PC-3 (cell line): ENCODE measurements around the gene NTM. TPM values are rescaled to one million over a fixed set of nuclear protein-coding genes. Genes with fewer than 3 reads are reported as not detected.

Experiments
- ATAC-seq: fragments of 200-7000 bp; cut with Tn5 transposase; 2 replicates; pipeline ENCODE4 v1.9.1; 2020; ENCODE audit warnings: mild to moderate bottlenecking, moderate library complexity
- BruUV-seq: library from RNA; stranded (reverse); fragments of 400-500 nt; replicated peaks from 2 replicates; lab custom pipeline; 2021; lab: Mats Ljungman, UMichigan
- CTCF ChIA-PET: fragments of 300-600 bp; sonication (Branson Sonifier 250); formaldehyde crosslinking; loops from one replicate; lab custom pipeline; 2022; ENCODE audit warnings: antibody characterized with exemption; lab: Charles Lee
- POLR2A ChIA-PET: fragments of 300-600 bp; sonication (Branson Sonifier 250); formaldehyde crosslinking; loops from one replicate; lab custom pipeline; 2022; ENCODE audit warnings: antibody characterized with exemption; ENCODE audit not compliant: unreplicated experiment; lab: Charles Lee
- DNase-seq: peaks from one replicate; pipeline ENCODE4 v3.0.0-alpha.2; 2015
- H2AFZ ChIP-seq: fragments of 300-600 bp; sonication (generic); 2 replicates; pipeline ENCODE4 v1.6.0; 2016; ENCODE audit warnings: antibody characterized with exemption, low read length
- H3F3A ChIP-seq: fragments of 300-600 bp; sonication (generic); one replicate; pipeline ENCODE4 v1.6.0; 2017; ENCODE audit warnings: antibody characterized with exemption, low read length, control low read depth, mild to moderate bottlenecking; ENCODE audit not compliant: unreplicated experiment
- H3K27ac ChIP-seq: fragments of 300-600 bp; sonication (generic); 2 replicates; pipeline ENCODE4 v1.5.1; 2016; ENCODE audit warnings: mild to moderate bottlenecking, low read length
- H3K27me3 ChIP-seq: fragments of 300-600 bp; sonication (generic); 2 replicates; pipeline ENCODE4 v1.6.1; 2016; ENCODE audit warnings: low read length, mixed read lengths
- H3K36me3 ChIP-seq: fragments of 300-600 bp; sonication (generic); 2 replicates; pipeline ENCODE4 v1.6.1; 2016; ENCODE audit warnings: low read depth, mixed run types, low read length, mixed read lengths
- H3K4me1 ChIP-seq: fragments of 300-600 bp; sonication (generic); 2 replicates; pipeline ENCODE4 v1.5.1; 2016; ENCODE audit warnings: low read length; ENCODE audit not compliant: insufficient read depth
- H3K4me2 ChIP-seq: fragments of 300-600 bp; sonication (generic); 2 replicates; pipeline ENCODE4 v1.6.0; 2016; ENCODE audit warnings: low read length
- H3K4me3 ChIP-seq: fragments of 300-600 bp; sonication (generic); 2 replicates; pipeline ENCODE4 v1.5.1; 2016; ENCODE audit warnings: mild to moderate bottlenecking, low read length, mixed read lengths
- H3K79me2 ChIP-seq: fragments of 300-600 bp; sonication (generic); 2 replicates; pipeline ENCODE4 v1.6.1; 2017; ENCODE audit warnings: low read length, mixed read lengths
- H3K9ac ChIP-seq: fragments of 300-600 bp; sonication (generic); 2 replicates; pipeline ENCODE4 v1.6.0; 2016; ENCODE audit warnings: mild to moderate bottlenecking, low read length
- H3K9me2 ChIP-seq: fragments of 300-600 bp; sonication (generic); replicated peaks from 2 replicates; pipeline ENCODE4 v1.6.1; 2016; ENCODE audit warnings: mixed run types, low read length, mixed read lengths
- H3K9me3 ChIP-seq: fragments of 300-600 bp; sonication (generic); 2 replicates; pipeline ENCODE4 v1.6.1; 2016; ENCODE audit warnings: low read length, mixed read lengths
- H4K20me1 ChIP-seq: fragments of 300-600 bp; sonication (generic); 2 replicates; pipeline ENCODE4 v1.6.1; 2016; ENCODE audit warnings: low read length, mixed read lengths
- EZH2 ChIP-seq: fragments of 300-600 bp; sonication (generic); IDR thresholded peaks from one replicate; pipeline ENCODE4 v1.6.1; 2017; ENCODE audit warnings: antibody characterized with exemption, mild to moderate bottlenecking, low read length; ENCODE audit not compliant: unreplicated experiment
- EZH2phosphoT487 ChIP-seq: fragments of 300-600 bp; sonication (generic); IDR thresholded peaks from 2 replicates; pipeline ENCODE4 v1.6.1; 2018; ENCODE audit warnings: mild to moderate bottlenecking, antibody characterized with exemption, low read length, borderline replicate concordance
- intact Hi-C: fragments of 100-400 bp; cut with micrococcal nuclease; formaldehyde crosslinking; loops from 2 replicates; pipeline ENCODE4 v1.9.0; 2023
- total RNA-seq: library from RNA; depleted of rRNA; stranded (reverse); fragments of >200 nt; gene quantifications from 2 replicates; pipeline ENCODE4 v1.2.3, GENCODE V29; 2014
- TF ChIP-seq, protein P1 (sequence below): fragments of 300-600 bp; sonication (generic); conservative IDR thresholded peaks from 2 replicates; pipeline ENCODE4 v1.5.1; 2017; ENCODE audit warnings: antibody characterized with exemption, low read depth, mild to moderate bottlenecking, low read length

Gene NTM
- total RNA-seq, 1 experiment from 2014 or later = not detected

DNA sequence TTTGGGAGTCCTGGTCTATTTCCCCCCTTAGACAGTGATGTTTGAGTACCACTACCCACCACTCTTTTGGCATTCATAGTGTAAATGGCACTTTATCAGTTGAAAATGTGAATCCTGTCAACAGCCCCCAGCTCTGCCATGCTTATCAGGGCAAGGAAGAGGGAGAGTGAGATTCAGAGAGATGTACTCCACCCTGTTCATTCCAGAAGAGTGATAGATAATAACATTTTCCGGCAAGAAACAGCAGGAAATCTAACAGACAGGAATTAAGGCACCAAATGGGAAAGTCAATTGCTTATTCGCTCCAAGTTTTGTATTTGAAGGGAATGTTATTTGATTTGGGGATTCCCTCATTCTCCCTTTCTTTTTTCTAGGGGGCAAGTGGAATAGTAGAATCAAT, 681.9 kb downstream of the NTM start:
- Histone ChIP-seq H3K79me2 (no peaks in the 10 kb centered on the region), H3K36me3 (no peaks in the 10 kb centered on the region), H3F3A (no peaks in the 10 kb centered on the region), H3K9me2 (no peaks in the 10 kb centered on the region), H3K9ac (no peak overlapping the region), H3K27ac (no peak overlapping the region), H3K4me1 (no peaks in the 10 kb centered on the region; the same call in 1 of the 2 replicates), H3K27me3 (no peaks in the 10 kb centered on the region), H3K4me3 (no peak overlapping the region), H2AFZ (no peak overlapping the region), H3K9me3 (no peaks in the 10 kb centered on the region), H3K4me2 (no peak overlapping the region), H4K20me1 (no peaks in the 10 kb centered on the region)
- DNase-seq = no peak
- BruUV-seq = no TSS peak
- CTCF ChIA-PET = no interaction called here
- intact Hi-C loops = no loop called here
- TF ChIP-seq EZH2 (no peak), EZH2phosphoT487 (no peak)
- TF ChIP-seq, protein P1, sequence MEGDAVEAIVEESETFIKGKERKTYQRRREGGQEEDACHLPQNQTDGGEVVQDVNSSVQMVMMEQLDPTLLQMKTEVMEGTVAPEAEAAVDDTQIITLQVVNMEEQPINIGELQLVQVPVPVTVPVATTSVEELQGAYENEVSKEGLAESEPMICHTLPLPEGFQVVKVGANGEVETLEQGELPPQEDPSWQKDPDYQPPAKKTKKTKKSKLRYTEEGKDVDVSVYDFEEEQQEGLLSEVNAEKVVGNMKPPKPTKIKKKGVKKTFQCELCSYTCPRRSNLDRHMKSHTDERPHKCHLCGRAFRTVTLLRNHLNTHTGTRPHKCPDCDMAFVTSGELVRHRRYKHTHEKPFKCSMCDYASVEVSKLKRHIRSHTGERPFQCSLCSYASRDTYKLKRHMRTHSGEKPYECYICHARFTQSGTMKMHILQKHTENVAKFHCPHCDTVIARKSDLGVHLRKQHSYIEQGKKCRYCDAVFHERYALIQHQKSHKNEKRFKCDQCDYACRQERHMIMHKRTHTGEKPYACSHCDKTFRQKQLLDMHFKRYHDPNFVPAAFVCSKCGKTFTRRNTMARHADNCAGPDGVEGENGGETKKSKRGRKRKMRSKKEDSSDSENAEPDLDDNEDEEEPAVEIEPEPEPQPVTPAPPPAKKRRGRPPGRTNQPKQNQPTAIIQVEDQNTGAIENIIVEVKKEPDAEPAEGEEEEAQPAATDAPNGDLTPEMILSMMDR = no peak
- ATAC-seq = no peak
- POLR2A ChIA-PET = no interaction called here

DNA sequence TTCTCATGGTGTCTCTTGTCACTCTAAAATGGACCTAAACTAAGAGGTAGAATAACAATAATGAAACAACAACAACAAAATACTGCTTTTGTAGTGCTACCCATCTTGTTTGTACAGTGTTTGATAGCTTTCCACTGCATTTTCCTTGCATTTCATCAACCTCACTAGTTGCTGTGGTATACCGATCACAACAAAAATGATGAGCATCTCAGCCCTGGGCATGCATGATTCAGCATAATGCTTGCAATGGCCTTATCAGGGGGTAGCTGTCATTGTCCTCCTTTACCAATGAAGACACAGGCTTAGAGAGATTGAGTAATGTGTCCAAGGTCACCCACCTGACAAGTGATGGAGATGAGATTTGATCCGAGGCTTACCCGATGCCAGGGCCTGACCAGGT, 682.5 kb downstream of the NTM start:
- no peaks in the 10 kb centered on the region for H3K79me2 ChIP-seq
- H3K9me2 ChIP-seq = no peaks in the 10 kb centered on the region
- DNase-seq (no peak), ATAC-seq (no peak)
- H3K9ac ChIP-seq = no peak overlapping the region
- no peak overlapping the region for H3K27ac ChIP-seq
- H3K4me2 ChIP-seq = no peak overlapping the region
- H3K9me3 ChIP-seq = no peaks in the 10 kb centered on the region
- POLR2A ChIA-PET = no interaction called here
- BruUV-seq = no TSS peak
- intact Hi-C loops = no loop called here
- no peaks in the 10 kb centered on the region for H3K27me3 ChIP-seq
- CTCF ChIA-PET = no interaction called here
- H2AFZ ChIP-seq = no peak overlapping the region
- no peaks in the 10 kb centered on the region; the same call in 1 of the 2 replicates for H3K4me1 ChIP-seq
- H3F3A ChIP-seq = no peaks in the 10 kb centered on the region
- H4K20me1 ChIP-seq = no peaks in the 10 kb centered on the region
- H3K4me3 ChIP-seq = no peak overlapping the region
- no peaks in the 10 kb centered on the region for H3K36me3 ChIP-seq
- TF ChIP-seq EZH2phosphoT487 (no peak), EZH2 (no peak)
- TF ChIP-seq, protein P1 = no peak

DNA sequence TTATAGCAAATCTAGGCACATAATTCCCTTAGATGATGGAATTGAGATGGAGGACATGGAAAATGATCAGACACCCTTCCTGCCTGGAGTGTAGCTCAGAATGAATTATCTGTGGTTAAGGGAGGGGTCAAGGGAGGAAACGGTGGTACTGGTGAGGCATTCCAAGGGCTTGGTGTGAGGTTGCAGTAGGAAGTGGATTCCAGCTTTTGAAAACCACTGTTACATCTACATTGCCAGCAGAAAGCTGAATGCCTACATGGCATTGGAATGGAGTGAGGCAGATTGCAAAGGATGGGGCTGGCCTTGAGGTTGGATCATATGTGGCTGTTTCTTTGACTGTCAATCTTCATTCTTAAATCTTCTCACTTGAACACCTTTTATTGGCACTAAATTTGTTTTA, 684.4 kb downstream of the NTM start:
- CTCF ChIA-PET = no interaction called here
- H3K9ac ChIP-seq = no peak overlapping the region
- no peaks in the 10 kb centered on the region for H3K27me3 ChIP-seq
- peaks cover under 1% of the 10 kb centered on the region for H3K4me1 ChIP-seq
- no peaks in the 10 kb centered on the region for H4K20me1 ChIP-seq
- no peak for TF ChIP-seq EZH2phosphoT487
- TF ChIP-seq, protein P1 = no peak
- no peak for TF ChIP-seq EZH2
- H3K27ac ChIP-seq = no peak overlapping the region
- peak; percentile 20 for DNase-seq
- POLR2A ChIA-PET = no interaction called here
- no TSS peak for BruUV-seq
- ATAC-seq = no peak
- H3K9me2 ChIP-seq = no peaks in the 10 kb centered on the region
- H3K4me2 ChIP-seq = no peak overlapping the region
- H2AFZ ChIP-seq = no peak overlapping the region
- H3K4me3 ChIP-seq = no peak overlapping the region
- H3K36me3 ChIP-seq = no peaks in the 10 kb centered on the region
- intact Hi-C loops = no loop called here
- H3F3A ChIP-seq = no peaks in the 10 kb centered on the region
- H3K79me2 ChIP-seq = no peaks in the 10 kb centered on the region
- no peaks in the 10 kb centered on the region for H3K9me3 ChIP-seq
